Ishikawa (cell line): ENCODE measurements around the gene VANGL1.

Experiments
- CEBPB ChIP-seq: IDR thresholded peaks from 2 replicates; pipeline ENCODE4 v1.6.1; 2012
- CREB1 ChIP-seq: IDR thresholded peaks from 2 replicates; pipeline ENCODE4 v1.6.1; 2012; ENCODE audit warnings: low read depth
- EGR1 ChIP-seq: IDR thresholded peaks from 2 replicates; pipeline ENCODE4 v1.6.1; 2012
- EP300 ChIP-seq: IDR thresholded peaks from 2 replicates; pipeline ENCODE4 v1.6.1; 2012; ENCODE audit warnings: borderline replicate concordance
- MAX ChIP-seq: IDR thresholded peaks from 2 replicates; pipeline ENCODE4 v1.6.1; 2012
- NFIC ChIP-seq: IDR thresholded peaks from 2 replicates; pipeline ENCODE4 v1.6.1; 2012
- RAD21 ChIP-seq: IDR thresholded peaks from 2 replicates; pipeline ENCODE4 v1.6.1; 2012; ENCODE audit warnings: low read depth
- REST ChIP-seq: IDR thresholded peaks from 2 replicates; pipeline ENCODE4 v1.6.1; 2012; ENCODE audit warnings: low read depth, mild to moderate bottlenecking
- TEAD4 ChIP-seq: IDR thresholded peaks from 2 replicates; pipeline ENCODE4 v1.6.1; 2012
- YY1 ChIP-seq: IDR thresholded peaks from 2 replicates; pipeline ENCODE4 v1.6.1; 2012; ENCODE audit warnings: low read depth
- ZBTB7A ChIP-seq: IDR thresholded peaks from 2 replicates; pipeline ENCODE4 v1.6.1; 2012; ENCODE audit warnings: low read depth

- no peak for TF ChIP-seq YY1
- TF ChIP-seq CREB1, result no peak
- no peak for TF ChIP-seq NFIC
- no peak for TF ChIP-seq CEBPB
- TF ChIP-seq MAX, result no peak
- TF ChIP-seq TEAD4, result no peak
- no peak for TF ChIP-seq EP300
- no peak for TF ChIP-seq EGR1
- no peak for TF ChIP-seq REST
- no peak for TF ChIP-seq RAD21
- TF ChIP-seq ZBTB7A, result no peak
These were observed 24.9 kb downstream of the VANGL1 start for GRCh38 chr1:115666702-115667101.
